OCI-LY1 (cell line): ENCODE data around the gene ADGRA3.

Experiments
- H2AFZ ChIP-seq: fragments of 200-600 bp; sonication (generic), shearing (Covaris generic); 2 replicates; pipeline ENCODE4 v1.6.0; 2014; ENCODE audit warnings: antibody characterized with exemption, mild to moderate bottlenecking, low read length
- H3F3A ChIP-seq: fragments of 200-600 bp; sonication (generic), shearing (Covaris generic); 2 replicates; pipeline ENCODE4 v1.6.0; 2014; ENCODE audit warnings: mild to moderate bottlenecking, antibody characterized with exemption, low read length, moderate library complexity; ENCODE audit not compliant: insufficient read depth
- H3K27ac ChIP-seq: fragments of 200-600 bp; sonication (generic); 2 replicates; pipeline ENCODE4 v1.5.1; 2014; ENCODE audit warnings: low read length, mixed run types, mild to moderate bottlenecking, low read depth; ENCODE audit not compliant: poor library complexity, severe bottlenecking
- H3K27me3 ChIP-seq: fragments of 200-600 bp; sonication (generic); 2 replicates; pipeline ENCODE4 v1.6.0; 2014; ENCODE audit warnings: antibody characterized with exemption, mild to moderate bottlenecking, low read length, moderate library complexity; ENCODE audit not compliant: insufficient read depth
- H3K36me3 ChIP-seq: fragments of 200-600 bp; sonication (generic); 2 replicates; pipeline ENCODE4 v1.6.1; 2014; ENCODE audit warnings: mild to moderate bottlenecking, antibody characterized with exemption, low read length, moderate library complexity, mixed read lengths; ENCODE audit not compliant: insufficient read depth
- H3K4me1 ChIP-seq: fragments of 200-600 bp; sonication (generic); 2 replicates; pipeline ENCODE4 v1.5.1; 2014; ENCODE audit warnings: mild to moderate bottlenecking, low read length, moderate library complexity; ENCODE audit not compliant: insufficient read depth, severe bottlenecking
- H3K4me2 ChIP-seq: fragments of 200-600 bp; sonication (generic), shearing (Covaris generic); 2 replicates; pipeline ENCODE4 v1.6.1; 2014; ENCODE audit warnings: low read length
- H3K4me3 ChIP-seq: fragments of 200-600 bp; sonication (generic); 2 replicates; pipeline ENCODE4 v1.5.1; 2014; ENCODE audit warnings: low read length, low read depth, mild to moderate bottlenecking, mixed read lengths; ENCODE audit not compliant: poor library complexity, severe bottlenecking
- H3K79me2 ChIP-seq: fragments of 200-600 bp; shearing (Covaris generic); 2 replicates; pipeline ENCODE4 v1.6.1; 2016; ENCODE audit warnings: mixed run types, low read length, mixed read lengths; ENCODE audit not compliant: insufficient read depth
- H3K9ac ChIP-seq: fragments of 200-600 bp; sonication (generic), shearing (Covaris generic); 2 replicates; pipeline ENCODE4 v1.6.1; 2014; ENCODE audit warnings: mild to moderate bottlenecking, low read length, mixed read lengths
- H3K9me2 ChIP-seq: fragments of 200-600 bp; sonication (generic), shearing (Covaris generic); 2 replicates; pipeline ENCODE4 v1.6.1; 2014; ENCODE audit warnings: low read depth, mild to moderate bottlenecking, low read length, mixed read lengths
- H3K9me3 ChIP-seq: fragments of 200-600 bp; shearing (Covaris generic); 2 replicates; pipeline ENCODE4 v1.6.1; 2014; ENCODE audit warnings: low read length, mixed read lengths
- H4K20me1 ChIP-seq: fragments of 200-600 bp; sonication (generic), shearing (Covaris generic); 2 replicates; pipeline ENCODE4 v1.6.0; 2016; ENCODE audit warnings: mild to moderate bottlenecking, low read length; ENCODE audit not compliant: insufficient read depth
- EZH2 ChIP-seq: fragments of 200-600 bp; sonication (generic), shearing (Covaris generic); IDR thresholded peaks from 2 replicates; pipeline ENCODE4 v1.8.0; 2017; ENCODE audit warnings: borderline replicate concordance, mixed run types, mild to moderate bottlenecking, antibody characterized with exemption, low read length, moderate library complexity, mixed read lengths
- TF ChIP-seq, protein P1 (sequence below): fragments of 200-600 bp; sonication (generic), shearing (Covaris generic); IDR thresholded peaks from 2 replicates; pipeline ENCODE4 v1.5.1; 2017; ENCODE audit warnings: mild to moderate bottlenecking, antibody characterized with exemption, low read length, moderate library complexity, mixed read lengths

Gene ADGRA3

DNA sequence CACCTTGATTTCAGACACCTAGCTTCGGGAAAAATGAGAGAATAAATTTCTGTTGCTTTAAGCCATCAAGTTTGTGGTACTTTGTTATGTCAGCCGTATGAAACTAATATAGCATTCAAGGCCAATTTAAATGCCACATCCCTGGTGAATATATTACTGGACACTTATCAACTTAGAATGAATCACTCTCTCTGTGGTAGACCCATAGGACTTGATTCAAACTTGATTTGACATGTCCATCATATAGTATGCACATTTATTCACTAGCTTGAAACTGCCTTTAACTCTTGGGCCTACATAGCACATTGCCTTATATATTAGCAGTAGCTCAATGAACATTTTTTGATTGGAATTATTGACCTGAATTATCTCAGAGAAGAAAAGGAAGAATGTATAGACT lies 172.3 kb downstream of the ADGRA3 start:
- H3K9me3 ChIP-seq = no peaks in the 10 kb centered on the region
- no peaks in the 10 kb centered on the region for H3K36me3 ChIP-seq
- no peak overlapping the region for H2AFZ ChIP-seq
- no peaks in the 10 kb centered on the region for H3F3A ChIP-seq
- no peak overlapping the region for H3K4me3 ChIP-seq
- no peak overlapping the region for H3K27ac ChIP-seq
- no peaks in the 10 kb centered on the region for H4K20me1 ChIP-seq
- H3K79me2 ChIP-seq = no peaks in the 10 kb centered on the region
- H3K4me2 ChIP-seq = no peak overlapping the region
- no peaks in the 10 kb centered on the region for H3K4me1 ChIP-seq
- TF ChIP-seq, protein P1, sequence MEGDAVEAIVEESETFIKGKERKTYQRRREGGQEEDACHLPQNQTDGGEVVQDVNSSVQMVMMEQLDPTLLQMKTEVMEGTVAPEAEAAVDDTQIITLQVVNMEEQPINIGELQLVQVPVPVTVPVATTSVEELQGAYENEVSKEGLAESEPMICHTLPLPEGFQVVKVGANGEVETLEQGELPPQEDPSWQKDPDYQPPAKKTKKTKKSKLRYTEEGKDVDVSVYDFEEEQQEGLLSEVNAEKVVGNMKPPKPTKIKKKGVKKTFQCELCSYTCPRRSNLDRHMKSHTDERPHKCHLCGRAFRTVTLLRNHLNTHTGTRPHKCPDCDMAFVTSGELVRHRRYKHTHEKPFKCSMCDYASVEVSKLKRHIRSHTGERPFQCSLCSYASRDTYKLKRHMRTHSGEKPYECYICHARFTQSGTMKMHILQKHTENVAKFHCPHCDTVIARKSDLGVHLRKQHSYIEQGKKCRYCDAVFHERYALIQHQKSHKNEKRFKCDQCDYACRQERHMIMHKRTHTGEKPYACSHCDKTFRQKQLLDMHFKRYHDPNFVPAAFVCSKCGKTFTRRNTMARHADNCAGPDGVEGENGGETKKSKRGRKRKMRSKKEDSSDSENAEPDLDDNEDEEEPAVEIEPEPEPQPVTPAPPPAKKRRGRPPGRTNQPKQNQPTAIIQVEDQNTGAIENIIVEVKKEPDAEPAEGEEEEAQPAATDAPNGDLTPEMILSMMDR = no peak
- no peak for TF ChIP-seq EZH2
- no peak overlapping the region for H3K9ac ChIP-seq
- H3K27me3 ChIP-seq = no peaks in the 10 kb centered on the region
- no peaks in the 10 kb centered on the region for H3K9me2 ChIP-seq

DNA sequence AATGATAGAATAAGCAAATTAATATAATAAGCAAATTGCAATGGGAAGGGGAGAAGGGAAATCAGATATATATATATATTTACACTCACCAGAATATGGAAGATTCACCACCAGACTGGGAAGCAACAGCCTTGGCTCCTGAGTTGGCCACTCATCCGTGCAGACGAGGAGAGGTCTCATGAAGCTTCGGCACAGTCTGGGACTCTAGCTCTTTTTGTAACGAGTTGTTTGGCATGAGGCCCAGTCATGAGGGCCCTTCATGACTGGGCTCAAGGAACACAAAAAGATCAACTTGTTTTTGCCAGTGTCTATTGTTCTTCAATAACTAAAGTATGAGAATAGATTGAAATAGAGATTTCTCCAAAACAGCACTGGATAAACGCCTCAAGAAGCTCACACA lies 176.4 kb downstream of the ADGRA3 start:
- Histone ChIP-seq H3K27me3 (no peaks in the 10 kb centered on the region), H3K9ac (no peak overlapping the region), H3K79me2 (no peaks in the 10 kb centered on the region), H2AFZ (no peak overlapping the region), H3K36me3 (no peaks in the 10 kb centered on the region), H4K20me1 (no peaks in the 10 kb centered on the region), H3F3A (no peaks in the 10 kb centered on the region), H3K4me2 (no peak overlapping the region), H3K4me1 (no peaks in the 10 kb centered on the region), H3K9me3 (no peaks in the 10 kb centered on the region), H3K4me3 (no peak overlapping the region), H3K27ac (no peak overlapping the region), H3K9me2 (no peaks in the 10 kb centered on the region)
- no peak for TF ChIP-seq EZH2
- TF ChIP-seq, protein P1 = no peak

DNA sequence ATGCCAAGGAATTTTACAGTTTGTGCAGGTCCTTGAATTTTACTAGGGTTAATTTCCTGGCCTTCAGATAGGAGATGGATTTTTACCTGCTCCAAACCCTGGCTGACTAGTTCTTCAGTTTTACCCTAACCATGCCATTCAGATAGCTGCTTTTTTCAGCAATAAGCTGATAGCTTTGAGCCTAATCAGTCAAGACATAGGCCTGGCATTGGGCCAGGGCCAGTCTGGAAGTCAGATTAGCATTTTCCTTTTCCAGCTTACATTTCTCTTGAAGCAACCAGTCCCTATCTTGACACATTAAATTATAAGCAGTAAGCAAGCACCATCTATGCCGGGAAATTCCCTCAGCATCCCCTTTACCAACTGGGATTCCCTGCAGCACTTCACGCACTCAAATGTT lies 177.1 kb downstream of the ADGRA3 start:
- no peak overlapping the region for H3K4me2 ChIP-seq
- H2AFZ ChIP-seq = no peak overlapping the region
- H4K20me1 ChIP-seq = no peaks in the 10 kb centered on the region
- no peaks in the 10 kb centered on the region for H3K9me3 ChIP-seq
- no peak overlapping the region for H3K9ac ChIP-seq
- H3K79me2 ChIP-seq = no peaks in the 10 kb centered on the region
- TF ChIP-seq, protein P1 = no peak
- no peak for TF ChIP-seq EZH2
- no peaks in the 10 kb centered on the region for H3K36me3 ChIP-seq
- H3K4me1 ChIP-seq = no peaks in the 10 kb centered on the region
- H3K4me3 ChIP-seq = no peak overlapping the region
- H3K27ac ChIP-seq = no peak overlapping the region
- H3K9me2 ChIP-seq = no peaks in the 10 kb centered on the region
- H3K27me3 ChIP-seq = no peaks in the 10 kb centered on the region
- no peaks in the 10 kb centered on the region for H3F3A ChIP-seq
